Measurements from ENCODE around the gene CPSF4L. TPM values are rescaled to one million over a fixed set of nuclear protein-coding genes. Genes with fewer than 3 reads are reported as not detected.

The CPSF4L gene
- total RNA-seq, 1 donor from 2014 or later = not detected

GRCh38 chr17:73234736-73235135 lies 26.9 kb downstream of the CPSF4L start:
- H3K4me1 Mint-ChIP-seq (ENCODE audit: unreplicated experiment) = peaks cover 31% of the 10 kb centered on the region
- H3K9me3 Mint-ChIP-seq (ENCODE audit: unreplicated experiment) = no peaks in the 10 kb centered on the region
- H3K27me3 Mint-ChIP-seq (ENCODE audit: unreplicated experiment) = no peaks in the 10 kb centered on the region
- H3K36me3 Mint-ChIP-seq (ENCODE audit: low read depth, unreplicated experiment) = peaks cover 6% of the 10 kb centered on the region
- H3K4me3 Mint-ChIP-seq (ENCODE audit: unreplicated experiment) = no peak overlapping the region
- H3K27ac Mint-ChIP-seq (ENCODE audit: unreplicated experiment) = no peak overlapping the region
- DNase-seq (ENCODE audit: low spot score) = no peak
- TF ChIP-seq, protein P1, sequence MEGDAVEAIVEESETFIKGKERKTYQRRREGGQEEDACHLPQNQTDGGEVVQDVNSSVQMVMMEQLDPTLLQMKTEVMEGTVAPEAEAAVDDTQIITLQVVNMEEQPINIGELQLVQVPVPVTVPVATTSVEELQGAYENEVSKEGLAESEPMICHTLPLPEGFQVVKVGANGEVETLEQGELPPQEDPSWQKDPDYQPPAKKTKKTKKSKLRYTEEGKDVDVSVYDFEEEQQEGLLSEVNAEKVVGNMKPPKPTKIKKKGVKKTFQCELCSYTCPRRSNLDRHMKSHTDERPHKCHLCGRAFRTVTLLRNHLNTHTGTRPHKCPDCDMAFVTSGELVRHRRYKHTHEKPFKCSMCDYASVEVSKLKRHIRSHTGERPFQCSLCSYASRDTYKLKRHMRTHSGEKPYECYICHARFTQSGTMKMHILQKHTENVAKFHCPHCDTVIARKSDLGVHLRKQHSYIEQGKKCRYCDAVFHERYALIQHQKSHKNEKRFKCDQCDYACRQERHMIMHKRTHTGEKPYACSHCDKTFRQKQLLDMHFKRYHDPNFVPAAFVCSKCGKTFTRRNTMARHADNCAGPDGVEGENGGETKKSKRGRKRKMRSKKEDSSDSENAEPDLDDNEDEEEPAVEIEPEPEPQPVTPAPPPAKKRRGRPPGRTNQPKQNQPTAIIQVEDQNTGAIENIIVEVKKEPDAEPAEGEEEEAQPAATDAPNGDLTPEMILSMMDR (IDR thresholded peaks at IDR 0.05; ENCODE audit: unreplicated experiment) = no peak

DNA sequence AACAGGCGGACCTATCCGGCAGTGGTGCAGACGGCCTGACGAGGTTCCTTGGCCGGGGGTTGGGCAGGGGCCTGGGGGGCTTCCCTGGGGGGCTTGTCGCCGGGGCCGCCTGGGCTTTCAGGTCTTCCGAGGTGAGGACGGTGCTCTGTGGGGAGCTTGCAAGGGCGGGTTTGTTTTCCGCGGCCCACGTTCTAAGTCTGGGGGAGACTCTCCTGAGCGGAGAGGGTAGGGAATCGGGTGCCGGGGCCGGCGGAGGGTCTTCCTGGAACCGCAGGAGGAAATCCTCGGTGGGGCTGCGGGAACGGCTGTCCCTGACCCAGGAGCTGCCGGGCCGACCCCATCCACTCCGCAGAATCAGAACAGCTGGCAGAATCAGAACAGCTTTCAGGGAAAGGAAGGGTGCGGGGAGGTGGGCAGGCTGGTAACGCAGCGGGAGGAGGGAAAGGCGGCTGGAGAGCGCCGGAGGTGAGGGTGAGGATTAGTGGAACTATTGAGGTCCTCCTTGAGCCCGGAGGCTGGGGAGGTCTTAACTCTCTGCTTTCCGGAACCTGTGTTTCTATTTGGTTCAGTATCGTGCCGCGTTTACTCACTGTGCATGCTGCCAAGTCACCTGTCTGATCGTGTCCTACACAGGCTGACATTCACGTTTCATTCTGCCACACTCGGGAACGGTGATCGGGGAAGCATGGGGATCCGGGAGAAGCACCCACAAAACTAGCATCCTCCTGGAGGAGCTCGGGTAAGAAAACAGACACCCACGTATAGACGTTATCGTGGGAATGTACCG lies 28.9 kb downstream of the CPSF4L start:
- Mint-ChIP-seq H3K4me1 (ENCODE audit: unreplicated experiment) (peaks cover 31% of the 10 kb centered on the region), H3K9me3 (ENCODE audit: unreplicated experiment) (no peaks in the 10 kb centered on the region), H3K36me3 (ENCODE audit: low read depth, unreplicated experiment) (peaks cover 6% of the 10 kb centered on the region), H3K4me3 (ENCODE audit: unreplicated experiment) (peak overlapping the region; percentile 98), H3K27me3 (ENCODE audit: unreplicated experiment) (peaks cover 3% of the 10 kb centered on the region), H3K27ac (ENCODE audit: unreplicated experiment) (peak overlapping the region; percentile 97)
- DNase-seq (ENCODE audit: low spot score) = peak; percentile 60
- TF ChIP-seq, protein P1 (IDR thresholded peaks at IDR 0.05; ENCODE audit: unreplicated experiment) = no peak

DNA sequence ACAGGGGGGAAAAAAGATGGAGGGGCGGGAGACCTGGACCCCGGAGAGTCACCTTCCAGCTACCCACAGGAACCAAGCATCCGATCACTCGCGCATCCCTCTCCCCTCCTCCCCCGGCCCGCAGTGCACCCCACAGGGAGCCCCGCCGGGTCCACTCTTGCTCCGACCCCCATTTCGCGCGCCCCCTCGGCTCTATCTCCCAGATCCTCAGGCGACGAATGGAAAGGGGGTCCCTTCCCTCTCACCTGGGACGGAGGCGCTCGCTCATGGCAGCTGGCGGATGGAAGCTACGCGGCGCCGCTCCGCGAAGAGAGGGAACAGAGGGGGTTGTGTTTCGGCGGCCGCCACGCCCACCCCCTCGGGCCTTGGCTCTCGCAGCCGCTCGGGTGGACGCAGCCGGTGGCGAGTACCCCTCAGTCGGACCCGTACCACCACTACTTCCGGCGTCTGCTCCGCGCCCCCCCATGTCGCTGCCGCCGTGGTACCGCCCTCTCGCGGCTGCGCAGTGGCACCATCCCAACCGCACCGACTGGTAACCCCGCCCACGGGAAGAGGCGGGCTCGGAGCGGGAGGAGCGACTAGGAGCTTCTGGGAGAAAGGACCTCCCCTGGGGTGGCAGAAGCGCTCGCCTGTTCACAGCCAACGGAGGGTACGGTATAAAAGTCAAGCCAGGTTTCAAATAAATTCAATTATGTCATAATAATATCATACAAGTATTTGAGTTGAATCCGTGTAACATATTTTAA lies 29.7 kb downstream of the CPSF4L start:
- peaks cover 26% of the 10 kb centered on the region for H3K4me1 Mint-ChIP-seq (ENCODE audit: unreplicated experiment)
- peaks cover 6% of the 10 kb centered on the region for H3K36me3 Mint-ChIP-seq (ENCODE audit: low read depth, unreplicated experiment)
- peaks cover 3% of the 10 kb centered on the region for H3K27me3 Mint-ChIP-seq (ENCODE audit: unreplicated experiment)
- peak overlapping the region; percentile 97 for H3K27ac Mint-ChIP-seq (ENCODE audit: unreplicated experiment)
- peak overlapping the region; percentile 98 for H3K4me3 Mint-ChIP-seq (ENCODE audit: unreplicated experiment)
- no peaks in the 10 kb centered on the region for H3K9me3 Mint-ChIP-seq (ENCODE audit: unreplicated experiment)
- peak; percentile 97 for DNase-seq (ENCODE audit: low spot score)
- TF ChIP-seq, protein P1 (IDR thresholded peaks at IDR 0.05; ENCODE audit: unreplicated experiment) = no peak

DNA sequence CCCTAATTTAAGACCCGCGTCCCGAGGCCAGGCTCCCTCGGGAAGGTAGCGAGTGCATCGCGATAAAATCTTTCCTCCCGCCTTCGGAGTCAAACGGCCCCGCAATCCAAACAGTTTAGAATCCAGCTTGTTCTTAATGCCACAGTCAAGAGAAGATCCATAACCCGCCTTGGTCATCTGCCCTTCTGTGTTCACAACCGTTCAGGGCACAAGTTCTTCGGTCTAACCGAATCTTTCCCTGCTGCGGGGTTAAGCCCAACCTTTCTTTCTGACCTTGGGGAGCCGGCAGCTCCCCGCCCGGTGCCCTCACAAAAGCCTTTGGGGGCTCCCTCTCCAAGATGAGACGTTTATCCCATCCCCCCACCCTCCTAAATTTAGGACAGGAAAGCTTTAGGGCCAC lies 30.3 kb downstream of the CPSF4L start:
- peaks cover 23% of the 10 kb centered on the region for H3K4me1 Mint-ChIP-seq (ENCODE audit: unreplicated experiment)
- peak; percentile 14 for DNase-seq (ENCODE audit: low spot score)

More for the DNA sequence above, 30.3 kb downstream of the CPSF4L start:
- H3K36me3 Mint-ChIP-seq (ENCODE audit: low read depth, unreplicated experiment) = peaks cover 6% of the 10 kb centered on the region
- peaks cover 3% of the 10 kb centered on the region for H3K27me3 Mint-ChIP-seq (ENCODE audit: unreplicated experiment)
- H3K4me3 Mint-ChIP-seq (ENCODE audit: unreplicated experiment) = peak overlapping the region; percentile 98
- TF ChIP-seq, protein P1 (IDR thresholded peaks at IDR 0.05; ENCODE audit: unreplicated experiment) = no peak
- H3K27ac Mint-ChIP-seq (ENCODE audit: unreplicated experiment) = peak overlapping the region; percentile 89
- H3K9me3 Mint-ChIP-seq (ENCODE audit: unreplicated experiment) = no peaks in the 10 kb centered on the region

All from endothelial cell (in vitro differentiated cells).